HepG2 (cell line): ENCODE measurements around the gene ANKRD40CL. TPM values are rescaled to one million over a fixed set of nuclear protein-coding genes. Genes with fewer than 3 reads are reported as not detected.

Source experiments
- ARHGAP35 ChIP-seq: sonication (generic); formaldehyde crosslinking; IDR thresholded peaks from 2 replicates; pipeline ENCODE4 v1.9.0; 2022; ENCODE audit warnings: mild to moderate bottlenecking, inconsistent platforms, moderate library complexity, missing genetic modification reagents, borderline replicate concordance
- DPF2 ChIP-seq: sonication (generic); formaldehyde crosslinking; IDR thresholded peaks from 2 replicates; pipeline ENCODE4 v1.4.0; 2020; ENCODE audit warnings: mild to moderate bottlenecking, low read depth, missing genetic modification reagents, borderline replicate concordance
- HDAC2 ChIP-seq: sonication (generic); formaldehyde crosslinking; IDR thresholded peaks from 2 replicates; pipeline ENCODE4 v1.4.0; 2020; ENCODE audit warnings: missing genetic modification reagents
- MXD4 ChIP-seq: IDR thresholded peaks from 2 replicates; pipeline ENCODE4 v1.6.1; 2016; ENCODE audit warnings: mild to moderate bottlenecking, missing biosample characterization, missing genetic modification reagents
- NKX3-1 ChIP-seq: sonication (generic); formaldehyde crosslinking; IDR thresholded peaks from 2 replicates; pipeline ENCODE4 v1.5.0; 2020; ENCODE audit warnings: missing genetic modification reagents
- SOX6 ChIP-seq, 2 experiments: fragments of 450-650 bp in 1 of 2; sonication (generic) in 1 of 2; formaldehyde crosslinking in 1 of 2; IDR thresholded peaks; 2 replicates each; pipeline versions ENCODE4 v1.4.0 to v1.6.1; 2017 to 2020; ENCODE audit warnings: antibody characterized with exemption in 1 of 2, mild to moderate bottlenecking in 1 of 2, missing genetic modification reagents in 1 of 2
- TCF12 ChIP-seq, 2 experiments: fragments of 450-650 bp in 1 of 2; sonication (generic) in 1 of 2; formaldehyde crosslinking in 1 of 2; IDR thresholded peaks; 2 replicates each; pipeline versions ENCODE4 v1.6.1 to v1.8.0; 2017 to 2022; ENCODE audit warnings: antibody characterized with exemption in 1 of 2, mild to moderate bottlenecking in 1 of 2, missing genetic modification reagents in 1 of 2, moderate library complexity in 1 of 2
- TCF7 ChIP-seq: sonication (generic); IDR thresholded peaks from 2 replicates; pipeline ENCODE4 v1.6.1; 2016; ENCODE audit warnings: antibody characterized with exemption, low read depth
- ZBTB20 ChIP-seq: sonication (generic); formaldehyde crosslinking; IDR thresholded peaks from 2 replicates; pipeline ENCODE4 v1.8.1; 2023; ENCODE audit warnings: missing genetic modification reagents, low read depth, mild to moderate bottlenecking, borderline replicate concordance
- ZFYVE20 ChIP-seq: sonication (generic); formaldehyde crosslinking; IDR thresholded peaks from 2 replicates; pipeline ENCODE4 v1.8.0; 2023; ENCODE audit warnings: low read depth, mild to moderate bottlenecking, moderate library complexity, missing genetic modification reagents, borderline replicate concordance
- ZNF138 ChIP-seq: sonication (generic); formaldehyde crosslinking; IDR thresholded peaks from 2 replicates; pipeline ENCODE4 v1.5.0; 2020; ENCODE audit warnings: mild to moderate bottlenecking, low read depth, missing genetic modification reagents
- ZNF564 ChIP-seq: sonication (generic); formaldehyde crosslinking; IDR thresholded peaks from 2 replicates; pipeline ENCODE4 v1.8.1; 2023; ENCODE audit warnings: mild to moderate bottlenecking, missing genetic modification reagents
- ZNF644 ChIP-seq: IDR thresholded peaks from 2 replicates; pipeline ENCODE4 v1.6.1; 2016; ENCODE audit warnings: low read depth
- ZNF652 ChIP-seq: IDR thresholded peaks from 2 replicates; pipeline ENCODE4 v1.6.1; 2016; ENCODE audit warnings: low read depth, borderline replicate concordance
- ZNF766 ChIP-seq: sonication (generic); formaldehyde crosslinking; IDR thresholded peaks from 2 replicates; pipeline ENCODE4 v1.5.0; 2020; ENCODE audit warnings: missing genetic modification reagents, borderline replicate concordance
- ZNF772 ChIP-seq: sonication (generic); formaldehyde crosslinking; IDR thresholded peaks from 2 replicates; pipeline ENCODE4 v1.5.0; 2020; ENCODE audit warnings: mild to moderate bottlenecking, missing genetic modification reagents
- ZNF792 ChIP-seq: IDR thresholded peaks from 2 replicates; pipeline ENCODE4 v1.6.1; 2016
- polyA plus RNA-seq, 8 experiments: library from polyadenylated mRNA; depleted of rRNA in 3 of 8; stranded (reverse) in 7 of 8; unstranded in 1 of 8; fragments of >200 nt; fragmentation: Illumina TruSeq in 4 of 8; extraction: Trizol in 4 of 8; gene quantifications; 2 replicates each; pipeline versions ENCODE4 v1.2.1 to v1.2.3, GENCODE V29; 2011 to 2016; ENCODE audit warnings: low read depth in 4 of 8, missing spikeins in 1 of 8, mixed read lengths in 1 of 8; ENCODE audit not compliant: insufficient read depth in 1 of 8
- total RNA-seq, 5 experiments: library from RNA; depleted of rRNA; stranded (reverse); fragments of >200 nt; fragmentation: Illumina TruSeq; extraction: Trizol; gene quantifications; 2 replicates each; pipeline ENCODE4 v1.2.3, GENCODE V29; 2016; ENCODE audit warnings: low read depth in 1 of 5
- TF ChIP-seq, protein P1 (sequence below): IDR thresholded peaks from 2 replicates; pipeline ENCODE4 v1.4.0; 2020; ENCODE audit warnings: mild to moderate bottlenecking, missing genetic modification reagents
- TF ChIP-seq, protein P2 (sequence below): sonication (generic); formaldehyde crosslinking; IDR thresholded peaks from 2 replicates; pipeline ENCODE4 v1.9.0; 2021; ENCODE audit warnings: missing genetic modification reagents, mild to moderate bottlenecking, borderline replicate concordance
- TF ChIP-seq, protein P3 (sequence below): fragments of 450-650 bp; IDR thresholded peaks from 2 replicates; pipeline ENCODE4 v1.6.1; 2016
- TF ChIP-seq, protein P4 (sequence below): sonication (generic); formaldehyde crosslinking; IDR thresholded peaks from 2 replicates; pipeline ENCODE4 v1.4.0; 2020; ENCODE audit warnings: mild to moderate bottlenecking, low read depth, missing genetic modification reagents

The ANKRD40CL gene
- total and polyA plus RNA-seq, 2 of the 13 experiments (the other 11 are each of a cell fraction or from before 2014, with no cell fraction given) = 0.03 to 0.11 TPM

DNA sequence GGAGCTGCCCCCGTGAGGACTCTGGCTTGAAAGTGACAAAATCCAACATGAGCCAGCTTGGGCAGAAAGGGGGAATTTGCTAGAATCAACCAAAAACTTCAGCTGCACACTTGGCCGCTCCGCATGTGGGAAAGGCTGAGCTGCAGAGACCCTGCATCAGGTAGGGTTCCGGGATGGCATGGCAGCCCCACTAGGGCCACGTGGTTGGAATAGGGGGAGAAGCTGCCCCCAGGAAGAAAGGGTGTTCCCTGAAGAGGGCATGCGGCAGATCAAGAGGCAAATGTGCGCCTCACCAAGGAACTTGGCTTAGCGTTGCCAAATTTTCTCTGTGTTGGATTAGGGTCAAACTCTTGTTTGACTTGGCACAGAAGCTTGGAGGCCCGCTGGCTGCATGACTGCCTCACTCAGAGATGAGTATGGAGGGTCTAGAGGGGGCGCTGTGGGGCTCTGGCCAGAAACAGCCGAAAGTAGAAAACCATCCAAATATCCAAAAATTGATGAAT is 38.9 kb upstream of the ANKRD40CL start (continued):
- TF ChIP-seq HDAC2 = peak; percentile 42; the same call in 1 of the 2 replicates
- TF ChIP-seq, protein P1, sequence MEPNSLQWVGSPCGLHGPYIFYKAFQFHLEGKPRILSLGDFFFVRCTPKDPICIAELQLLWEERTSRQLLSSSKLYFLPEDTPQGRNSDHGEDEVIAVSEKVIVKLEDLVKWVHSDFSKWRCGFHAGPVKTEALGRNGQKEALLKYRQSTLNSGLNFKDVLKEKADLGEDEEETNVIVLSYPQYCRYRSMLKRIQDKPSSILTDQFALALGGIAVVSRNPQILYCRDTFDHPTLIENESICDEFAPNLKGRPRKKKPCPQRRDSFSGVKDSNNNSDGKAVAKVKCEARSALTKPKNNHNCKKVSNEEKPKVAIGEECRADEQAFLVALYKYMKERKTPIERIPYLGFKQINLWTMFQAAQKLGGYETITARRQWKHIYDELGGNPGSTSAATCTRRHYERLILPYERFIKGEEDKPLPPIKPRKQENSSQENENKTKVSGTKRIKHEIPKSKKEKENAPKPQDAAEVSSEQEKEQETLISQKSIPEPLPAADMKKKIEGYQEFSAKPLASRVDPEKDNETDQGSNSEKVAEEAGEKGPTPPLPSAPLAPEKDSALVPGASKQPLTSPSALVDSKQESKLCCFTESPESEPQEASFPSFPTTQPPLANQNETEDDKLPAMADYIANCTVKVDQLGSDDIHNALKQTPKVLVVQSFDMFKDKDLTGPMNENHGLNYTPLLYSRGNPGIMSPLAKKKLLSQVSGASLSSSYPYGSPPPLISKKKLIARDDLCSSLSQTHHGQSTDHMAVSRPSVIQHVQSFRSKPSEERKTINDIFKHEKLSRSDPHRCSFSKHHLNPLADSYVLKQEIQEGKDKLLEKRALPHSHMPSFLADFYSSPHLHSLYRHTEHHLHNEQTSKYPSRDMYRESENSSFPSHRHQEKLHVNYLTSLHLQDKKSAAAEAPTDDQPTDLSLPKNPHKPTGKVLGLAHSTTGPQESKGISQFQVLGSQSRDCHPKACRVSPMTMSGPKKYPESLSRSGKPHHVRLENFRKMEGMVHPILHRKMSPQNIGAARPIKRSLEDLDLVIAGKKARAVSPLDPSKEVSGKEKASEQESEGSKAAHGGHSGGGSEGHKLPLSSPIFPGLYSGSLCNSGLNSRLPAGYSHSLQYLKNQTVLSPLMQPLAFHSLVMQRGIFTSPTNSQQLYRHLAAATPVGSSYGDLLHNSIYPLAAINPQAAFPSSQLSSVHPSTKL = peak; percentile 54
- TF ChIP-seq TCF7 = peak; percentile 56; the same call in 1 of the 2 replicates
- TF ChIP-seq MXD4 (CRISPR knock-in tag) = peak; percentile 47; the same call in 1 of the 2 replicates
- TF ChIP-seq DPF2 = no peak
- peak; percentile 19; the same call in 1 of the 2 replicates for TF ChIP-seq ZNF772 (CRISPR knock-in tag)
- TF ChIP-seq ZNF138 = no peak
- TF ChIP-seq ZNF766 (CRISPR knock-in tag) = no peak
- TF ChIP-seq SOX6 (IDR thresholded peaks at IDR 0.05) = no peak
- peak; percentile 46 for TF ChIP-seq SOX6 (CRISPR knock-in tag; IDR thresholded peaks at IDR 0.05)
- no peak for TF ChIP-seq NKX3-1 (CRISPR knock-in tag)
- TF ChIP-seq ZNF564 (CRISPR knock-in tag) = 0 out of 2 replicates have a peak, but pooled peaks have one; percentile 39
- TF ChIP-seq, protein P2, sequence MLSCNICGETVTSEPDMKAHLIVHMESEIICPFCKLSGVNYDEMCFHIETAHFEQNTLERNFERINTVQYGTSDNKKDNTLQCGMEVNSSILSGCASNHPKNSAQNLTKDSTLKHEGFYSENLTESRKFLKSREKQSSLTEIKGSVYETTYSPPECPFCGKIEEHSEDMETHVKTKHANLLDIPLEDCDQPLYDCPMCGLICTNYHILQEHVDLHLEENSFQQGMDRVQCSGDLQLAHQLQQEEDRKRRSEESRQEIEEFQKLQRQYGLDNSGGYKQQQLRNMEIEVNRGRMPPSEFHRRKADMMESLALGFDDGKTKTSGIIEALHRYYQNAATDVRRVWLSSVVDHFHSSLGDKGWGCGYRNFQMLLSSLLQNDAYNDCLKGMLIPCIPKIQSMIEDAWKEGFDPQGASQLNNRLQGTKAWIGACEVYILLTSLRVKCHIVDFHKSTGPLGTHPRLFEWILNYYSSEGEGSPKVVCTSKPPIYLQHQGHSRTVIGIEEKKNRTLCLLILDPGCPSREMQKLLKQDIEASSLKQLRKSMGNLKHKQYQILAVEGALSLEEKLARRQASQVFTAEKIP (CRISPR knock-in tag) = no peak
- no peak for TF ChIP-seq ZFYVE20 (CRISPR knock-in tag)
- TF ChIP-seq TCF12 (IDR thresholded peaks at IDR 0.05) = no peak
- TF ChIP-seq TCF12 (CRISPR knock-in tag; IDR thresholded peaks at IDR 0.05) = no peak
- TF ChIP-seq ZNF652 (CRISPR knock-in tag) = no peak
- TF ChIP-seq, protein P3, sequence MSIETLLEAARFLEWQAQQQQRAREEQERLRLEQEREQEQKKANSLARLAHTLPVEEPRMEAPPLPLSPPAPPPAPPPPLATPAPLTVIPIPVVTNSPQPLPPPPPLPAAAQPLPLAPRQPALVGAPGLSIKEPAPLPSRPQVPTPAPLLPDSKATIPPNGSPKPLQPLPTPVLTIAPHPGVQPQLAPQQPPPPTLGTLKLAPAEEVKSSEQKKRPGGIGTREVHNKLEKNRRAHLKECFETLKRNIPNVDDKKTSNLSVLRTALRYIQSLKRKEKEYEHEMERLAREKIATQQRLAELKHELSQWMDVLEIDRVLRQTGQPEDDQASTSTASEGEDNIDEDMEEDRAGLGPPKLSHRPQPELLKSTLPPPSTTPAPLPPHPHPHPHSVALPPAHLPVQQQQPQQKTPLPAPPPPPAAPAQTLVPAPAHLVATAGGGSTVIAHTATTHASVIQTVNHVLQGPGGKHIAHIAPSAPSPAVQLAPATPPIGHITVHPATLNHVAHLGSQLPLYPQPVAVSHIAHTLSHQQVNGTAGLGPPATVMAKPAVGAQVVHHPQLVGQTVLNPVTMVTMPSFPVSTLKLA = peak; percentile 32
- no peak for TF ChIP-seq ZBTB20 (CRISPR knock-in tag)
- TF ChIP-seq ZNF792 (CRISPR knock-in tag) = 0 out of 2 replicates have a peak, but pooled peaks have one; percentile 41
- peak; percentile 77; the same call in 1 of the 2 replicates for TF ChIP-seq ZNF644 (CRISPR knock-in tag)
- TF ChIP-seq, protein P4, sequence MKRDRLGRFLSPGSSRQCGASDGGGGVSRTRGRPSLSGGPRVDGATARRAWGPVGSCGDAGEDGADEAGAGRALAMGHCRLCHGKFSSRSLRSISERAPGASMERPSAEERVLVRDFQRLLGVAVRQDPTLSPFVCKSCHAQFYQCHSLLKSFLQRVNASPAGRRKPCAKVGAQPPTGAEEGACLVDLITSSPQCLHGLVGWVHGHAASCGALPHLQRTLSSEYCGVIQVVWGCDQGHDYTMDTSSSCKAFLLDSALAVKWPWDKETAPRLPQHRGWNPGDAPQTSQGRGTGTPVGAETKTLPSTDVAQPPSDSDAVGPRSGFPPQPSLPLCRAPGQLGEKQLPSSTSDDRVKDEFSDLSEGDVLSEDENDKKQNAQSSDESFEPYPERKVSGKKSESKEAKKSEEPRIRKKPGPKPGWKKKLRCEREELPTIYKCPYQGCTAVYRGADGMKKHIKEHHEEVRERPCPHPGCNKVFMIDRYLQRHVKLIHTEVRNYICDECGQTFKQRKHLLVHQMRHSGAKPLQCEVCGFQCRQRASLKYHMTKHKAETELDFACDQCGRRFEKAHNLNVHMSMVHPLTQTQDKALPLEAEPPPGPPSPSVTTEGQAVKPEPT (CRISPR knock-in tag) = no peak
- TF ChIP-seq ARHGAP35 = no peak
